Stomach (tissue), 4 donors: Measurements from ENCODE around the gene ZNF860.

ENCODE experiments used
- EP300 ChIP-seq: sonication (generic); formaldehyde crosslinking; IDR thresholded peaks from one replicate; pipeline ENCODE4 v1.6.1; 2017; ENCODE audit warnings: antibody characterized with exemption
- POLR2A ChIP-seq, 4 donors: fragments of 450-650 bp; IDR thresholded peaks; one replicate each; pipeline ENCODE4 v1.6.1; 2016; ENCODE audit warnings: antibody characterized with exemption in 4 of 4, control low read depth in 2 of 4, mild to moderate bottlenecking in 1 of 4, moderate library complexity in 1 of 4
- POLR2AphosphoS5 ChIP-seq, 3 donors: sonication (generic); formaldehyde crosslinking; IDR thresholded peaks; one replicate each; pipeline ENCODE4 v1.6.1; 2016; ENCODE audit warnings: antibody characterized with exemption in 3 of 3
- TF ChIP-seq, protein P1 (sequence below), 7 experiments: fragments of 450-650 bp in 4 of 7; fragments of 200-600 bp in 3 of 7; sonication (generic) in 3 of 7; IDR thresholded peaks; one replicate each; pipeline ENCODE4 v1.5.1; 2016 to 2019; ENCODE audit warnings: antibody characterized with exemption in 7 of 7, control low read depth in 2 of 7, mild to moderate bottlenecking in 1 of 7

DNA sequence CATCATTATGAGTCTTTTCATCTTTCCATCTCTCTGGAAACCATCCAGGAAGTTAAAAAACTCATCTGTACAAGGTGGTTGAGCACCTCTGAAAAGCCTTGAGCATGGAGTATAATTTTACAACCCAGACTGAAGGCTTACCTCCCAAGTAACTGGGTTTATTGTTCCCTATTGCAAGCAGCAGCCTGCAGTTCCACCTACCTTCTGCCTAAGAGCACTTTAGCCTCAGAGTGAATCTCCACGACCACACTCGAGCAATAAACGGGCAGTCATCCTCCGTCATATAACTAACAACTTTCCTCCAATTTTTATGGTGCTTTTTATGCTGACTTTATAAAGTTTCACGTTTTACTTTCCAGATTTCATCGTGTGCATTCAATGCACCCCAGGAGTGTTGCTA is 33.3 kb upstream of the ZNF860 start:
- TF ChIP-seq, protein P1, sequence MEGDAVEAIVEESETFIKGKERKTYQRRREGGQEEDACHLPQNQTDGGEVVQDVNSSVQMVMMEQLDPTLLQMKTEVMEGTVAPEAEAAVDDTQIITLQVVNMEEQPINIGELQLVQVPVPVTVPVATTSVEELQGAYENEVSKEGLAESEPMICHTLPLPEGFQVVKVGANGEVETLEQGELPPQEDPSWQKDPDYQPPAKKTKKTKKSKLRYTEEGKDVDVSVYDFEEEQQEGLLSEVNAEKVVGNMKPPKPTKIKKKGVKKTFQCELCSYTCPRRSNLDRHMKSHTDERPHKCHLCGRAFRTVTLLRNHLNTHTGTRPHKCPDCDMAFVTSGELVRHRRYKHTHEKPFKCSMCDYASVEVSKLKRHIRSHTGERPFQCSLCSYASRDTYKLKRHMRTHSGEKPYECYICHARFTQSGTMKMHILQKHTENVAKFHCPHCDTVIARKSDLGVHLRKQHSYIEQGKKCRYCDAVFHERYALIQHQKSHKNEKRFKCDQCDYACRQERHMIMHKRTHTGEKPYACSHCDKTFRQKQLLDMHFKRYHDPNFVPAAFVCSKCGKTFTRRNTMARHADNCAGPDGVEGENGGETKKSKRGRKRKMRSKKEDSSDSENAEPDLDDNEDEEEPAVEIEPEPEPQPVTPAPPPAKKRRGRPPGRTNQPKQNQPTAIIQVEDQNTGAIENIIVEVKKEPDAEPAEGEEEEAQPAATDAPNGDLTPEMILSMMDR (IDR thresholded peaks at IDR 0.05) = no peak
- TF ChIP-seq EP300 (no peak), POLR2AphosphoS5 (IDR thresholded peaks at IDR 0.05) (no peak), POLR2A (IDR thresholded peaks at IDR 0.05) (no peak)
